HL-60 (cell line): Measurements from ENCODE around the gene XRCC5.

Source experiments
- GABPA ChIP-seq: IDR thresholded peaks from 2 replicates; pipeline ENCODE4 v1.6.1; 2012; ENCODE audit warnings: low read depth
- POLR2AphosphoS5 ChIP-seq: IDR thresholded peaks from 2 replicates; pipeline ENCODE4 v1.6.1; 2012; ENCODE audit warnings: low read depth
- SPI1 ChIP-seq: IDR thresholded peaks from 2 replicates; pipeline ENCODE4 v1.6.1; 2012; ENCODE audit warnings: low read depth, mild to moderate bottlenecking, borderline replicate concordance
- TF ChIP-seq, protein P1 (sequence below): IDR thresholded peaks from one replicate; pipeline ENCODE4 v1.5.1; 2011; ENCODE audit warnings: low read length, control low read depth, inconsistent platforms; ENCODE audit not compliant: insufficient read depth
- TF ChIP-seq, protein P2 (sequence below): IDR thresholded peaks from 2 replicates; pipeline ENCODE4 v1.6.1; 2012; ENCODE audit warnings: low read depth; ENCODE audit not compliant: insufficient replicate concordance

DNA sequence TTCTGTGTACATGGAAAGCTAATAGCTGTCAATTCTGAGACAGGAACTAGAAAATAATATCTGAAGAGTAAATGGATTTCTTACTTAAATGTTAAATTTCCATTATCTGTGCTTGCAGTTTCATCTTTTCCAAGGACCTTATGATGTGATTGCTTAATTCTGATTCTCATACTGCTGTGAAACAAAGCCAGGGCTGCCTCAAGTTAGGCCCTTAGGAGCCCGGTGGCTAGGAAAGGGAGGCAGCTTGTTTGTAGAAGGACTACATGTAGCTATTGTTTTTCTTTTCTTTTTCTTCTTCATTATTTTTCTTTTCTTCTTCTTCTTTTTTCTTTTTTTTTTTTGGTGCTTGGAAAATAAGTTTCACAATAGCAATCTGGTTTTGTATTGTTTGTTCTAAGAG is 50.5 kb downstream of the XRCC5 start:
- no peak for TF ChIP-seq POLR2AphosphoS5
- TF ChIP-seq, protein P1, sequence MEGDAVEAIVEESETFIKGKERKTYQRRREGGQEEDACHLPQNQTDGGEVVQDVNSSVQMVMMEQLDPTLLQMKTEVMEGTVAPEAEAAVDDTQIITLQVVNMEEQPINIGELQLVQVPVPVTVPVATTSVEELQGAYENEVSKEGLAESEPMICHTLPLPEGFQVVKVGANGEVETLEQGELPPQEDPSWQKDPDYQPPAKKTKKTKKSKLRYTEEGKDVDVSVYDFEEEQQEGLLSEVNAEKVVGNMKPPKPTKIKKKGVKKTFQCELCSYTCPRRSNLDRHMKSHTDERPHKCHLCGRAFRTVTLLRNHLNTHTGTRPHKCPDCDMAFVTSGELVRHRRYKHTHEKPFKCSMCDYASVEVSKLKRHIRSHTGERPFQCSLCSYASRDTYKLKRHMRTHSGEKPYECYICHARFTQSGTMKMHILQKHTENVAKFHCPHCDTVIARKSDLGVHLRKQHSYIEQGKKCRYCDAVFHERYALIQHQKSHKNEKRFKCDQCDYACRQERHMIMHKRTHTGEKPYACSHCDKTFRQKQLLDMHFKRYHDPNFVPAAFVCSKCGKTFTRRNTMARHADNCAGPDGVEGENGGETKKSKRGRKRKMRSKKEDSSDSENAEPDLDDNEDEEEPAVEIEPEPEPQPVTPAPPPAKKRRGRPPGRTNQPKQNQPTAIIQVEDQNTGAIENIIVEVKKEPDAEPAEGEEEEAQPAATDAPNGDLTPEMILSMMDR = no peak
- TF ChIP-seq SPI1 = no peak
- TF ChIP-seq GABPA = no peak
- TF ChIP-seq, protein P2, sequence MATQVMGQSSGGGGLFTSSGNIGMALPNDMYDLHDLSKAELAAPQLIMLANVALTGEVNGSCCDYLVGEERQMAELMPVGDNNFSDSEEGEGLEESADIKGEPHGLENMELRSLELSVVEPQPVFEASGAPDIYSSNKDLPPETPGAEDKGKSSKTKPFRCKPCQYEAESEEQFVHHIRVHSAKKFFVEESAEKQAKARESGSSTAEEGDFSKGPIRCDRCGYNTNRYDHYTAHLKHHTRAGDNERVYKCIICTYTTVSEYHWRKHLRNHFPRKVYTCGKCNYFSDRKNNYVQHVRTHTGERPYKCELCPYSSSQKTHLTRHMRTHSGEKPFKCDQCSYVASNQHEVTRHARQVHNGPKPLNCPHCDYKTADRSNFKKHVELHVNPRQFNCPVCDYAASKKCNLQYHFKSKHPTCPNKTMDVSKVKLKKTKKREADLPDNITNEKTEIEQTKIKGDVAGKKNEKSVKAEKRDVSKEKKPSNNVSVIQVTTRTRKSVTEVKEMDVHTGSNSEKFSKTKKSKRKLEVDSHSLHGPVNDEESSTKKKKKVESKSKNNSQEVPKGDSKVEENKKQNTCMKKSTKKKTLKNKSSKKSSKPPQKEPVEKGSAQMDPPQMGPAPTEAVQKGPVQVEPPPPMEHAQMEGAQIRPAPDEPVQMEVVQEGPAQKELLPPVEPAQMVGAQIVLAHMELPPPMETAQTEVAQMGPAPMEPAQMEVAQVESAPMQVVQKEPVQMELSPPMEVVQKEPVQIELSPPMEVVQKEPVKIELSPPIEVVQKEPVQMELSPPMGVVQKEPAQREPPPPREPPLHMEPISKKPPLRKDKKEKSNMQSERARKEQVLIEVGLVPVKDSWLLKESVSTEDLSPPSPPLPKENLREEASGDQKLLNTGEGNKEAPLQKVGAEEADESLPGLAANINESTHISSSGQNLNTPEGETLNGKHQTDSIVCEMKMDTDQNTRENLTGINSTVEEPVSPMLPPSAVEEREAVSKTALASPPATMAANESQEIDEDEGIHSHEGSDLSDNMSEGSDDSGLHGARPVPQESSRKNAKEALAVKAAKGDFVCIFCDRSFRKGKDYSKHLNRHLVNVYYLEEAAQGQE = no peak
